GM21515 (cell line): Measurements from ENCODE around the gene DUSP6.

ENCODE experiments used
- ATAC-seq: cut with Tn5 transposase; IDR thresholded peaks from one replicate; pipeline ENCODE4 v1.9.1; 2021; ENCODE audit not compliant: unreplicated experiment

The DUSP6 gene, protein sequence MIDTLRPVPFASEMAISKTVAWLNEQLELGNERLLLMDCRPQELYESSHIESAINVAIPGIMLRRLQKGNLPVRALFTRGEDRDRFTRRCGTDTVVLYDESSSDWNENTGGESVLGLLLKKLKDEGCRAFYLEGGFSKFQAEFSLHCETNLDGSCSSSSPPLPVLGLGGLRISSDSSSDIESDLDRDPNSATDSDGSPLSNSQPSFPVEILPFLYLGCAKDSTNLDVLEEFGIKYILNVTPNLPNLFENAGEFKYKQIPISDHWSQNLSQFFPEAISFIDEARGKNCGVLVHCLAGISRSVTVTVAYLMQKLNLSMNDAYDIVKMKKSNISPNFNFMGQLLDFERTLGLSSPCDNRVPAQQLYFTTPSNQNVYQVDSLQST

DNA sequence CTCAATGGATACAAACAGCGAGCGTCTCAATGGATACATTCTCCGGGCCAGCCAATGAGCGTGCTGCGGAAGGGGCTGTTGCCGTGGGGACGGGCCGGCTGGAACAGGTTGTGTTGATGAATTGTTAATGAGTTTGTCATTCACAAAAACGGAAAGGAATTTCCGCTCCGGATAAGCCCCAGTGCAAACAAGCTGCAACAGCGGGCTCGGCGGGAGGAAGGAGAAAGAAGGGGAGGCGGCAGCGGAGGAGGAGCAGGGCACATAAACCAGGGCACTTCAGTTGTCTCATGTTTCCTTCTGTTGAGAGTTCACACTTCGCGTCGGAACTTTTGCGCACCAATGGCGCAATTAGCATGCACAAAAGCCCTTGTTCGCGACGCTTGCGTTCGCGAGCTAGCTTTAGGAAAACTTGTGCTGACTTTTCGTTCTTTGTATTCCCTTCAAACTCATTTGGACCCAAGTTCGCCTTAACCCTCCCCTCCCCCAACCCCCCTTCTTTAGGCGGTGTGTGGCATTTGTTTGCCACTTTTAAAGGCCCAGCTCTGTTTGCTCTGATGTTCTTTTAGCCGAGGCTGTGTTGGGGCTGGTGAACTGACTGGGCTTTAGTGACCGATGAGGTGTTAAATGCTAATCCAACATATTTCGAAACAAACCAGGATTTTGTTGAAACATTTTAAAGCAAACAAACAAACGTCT lies at the start of gene DUSP6:
Gene DUSP6 (minus strand): TSS at position 10 of the 696 bp plus-strand sequence. CDS start 462 bp downstream, outside the sequence.
- ATAC-seq = peak; percentile 43

DNA sequence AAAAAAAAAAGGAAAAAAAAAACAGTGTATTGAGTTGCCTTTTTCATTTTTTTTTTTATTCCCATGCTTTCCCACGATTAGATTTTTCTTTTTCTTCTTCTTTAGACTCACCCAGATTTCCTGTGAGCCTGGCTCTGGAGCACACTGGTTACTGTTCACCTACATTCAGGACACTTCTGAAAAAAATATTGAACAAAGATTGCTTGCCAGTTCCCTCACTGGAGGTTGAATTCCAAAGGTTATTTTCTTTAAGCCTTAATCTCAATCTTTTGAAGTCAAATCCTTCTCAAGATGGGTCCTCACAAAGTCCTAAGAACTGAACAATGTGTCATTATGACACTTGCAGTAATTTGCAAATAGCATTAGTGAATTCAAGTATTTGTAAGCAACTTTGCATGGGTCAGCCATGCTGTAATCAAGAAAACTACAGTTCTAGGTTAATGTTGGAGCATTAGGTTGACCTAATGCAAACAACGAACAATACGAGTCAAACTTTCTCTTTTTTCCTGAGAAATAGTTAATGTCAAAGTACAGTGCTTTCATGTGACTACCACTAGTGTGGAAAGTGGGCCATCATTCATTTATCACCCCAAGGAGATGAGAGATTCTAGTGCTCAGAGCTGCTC lies 49.2 kb upstream of the DUSP6 start:
- no peak for ATAC-seq

DNA sequence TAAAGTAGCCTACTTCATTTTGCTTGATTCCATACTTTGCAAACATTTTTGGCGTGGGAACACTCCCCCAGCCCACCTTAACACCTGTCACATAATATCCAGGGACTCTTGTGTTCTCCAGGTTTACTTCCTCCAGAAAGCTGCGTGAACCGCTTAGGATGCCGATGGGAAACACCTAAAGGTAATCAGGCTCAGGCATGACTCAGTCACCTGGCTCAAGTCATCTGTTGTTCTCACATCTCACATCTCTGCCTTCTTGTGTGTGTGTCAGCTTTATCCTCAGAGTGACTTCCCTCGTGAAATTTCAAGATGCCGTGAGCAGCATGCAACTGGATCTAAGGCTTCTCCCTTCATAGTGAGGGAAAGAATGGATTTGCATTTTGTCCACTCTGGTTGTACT lies 48.1 kb upstream of the DUSP6 start:
- no peak for ATAC-seq

DNA sequence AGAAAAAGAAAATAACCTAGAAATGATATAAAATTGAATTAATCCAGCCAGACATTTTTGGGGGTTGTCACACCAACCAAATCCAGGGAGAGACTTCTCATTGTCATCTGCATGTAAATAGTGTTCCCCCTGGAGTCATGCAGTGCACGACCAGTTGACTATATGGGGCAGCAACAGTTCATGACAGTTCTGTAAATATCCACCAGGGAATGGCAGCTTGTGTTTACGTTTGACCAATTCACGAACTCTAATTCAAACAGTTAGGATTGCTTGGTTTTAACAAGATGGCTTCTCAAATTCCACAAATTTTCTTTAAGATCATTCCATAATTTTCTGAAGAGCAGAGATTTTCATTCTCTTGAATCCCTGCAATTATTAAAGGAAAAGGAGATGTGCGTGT lies 43.4 kb upstream of the DUSP6 start:
- ATAC-seq = no peak

DNA sequence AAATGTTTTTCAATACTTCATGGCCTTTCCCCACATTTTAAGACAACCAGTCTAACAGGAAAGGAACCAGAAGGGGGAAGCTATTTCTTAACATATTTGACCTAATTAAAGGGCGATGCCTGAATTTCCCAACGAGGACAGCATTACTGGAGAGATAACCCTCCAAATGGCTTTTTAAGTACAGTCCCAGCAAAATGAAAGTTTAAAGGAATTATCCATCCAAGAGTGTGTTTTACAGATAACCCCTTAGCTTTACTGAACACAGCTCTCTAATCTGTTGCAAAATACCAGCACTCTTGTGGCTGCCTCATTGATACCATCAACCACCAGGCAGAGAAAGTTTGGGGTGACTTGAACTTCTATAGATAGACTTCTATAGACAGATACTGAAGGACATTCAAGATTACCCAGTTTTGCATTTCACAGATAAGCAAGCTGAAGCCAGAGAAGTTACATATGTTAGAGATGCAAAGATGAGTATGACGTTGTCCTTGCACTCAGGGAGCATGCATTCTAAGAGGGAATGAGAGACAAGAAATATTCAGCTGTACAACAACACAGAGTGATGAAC lies 41.3 kb upstream of the DUSP6 start:
- ATAC-seq = no peak

DNA sequence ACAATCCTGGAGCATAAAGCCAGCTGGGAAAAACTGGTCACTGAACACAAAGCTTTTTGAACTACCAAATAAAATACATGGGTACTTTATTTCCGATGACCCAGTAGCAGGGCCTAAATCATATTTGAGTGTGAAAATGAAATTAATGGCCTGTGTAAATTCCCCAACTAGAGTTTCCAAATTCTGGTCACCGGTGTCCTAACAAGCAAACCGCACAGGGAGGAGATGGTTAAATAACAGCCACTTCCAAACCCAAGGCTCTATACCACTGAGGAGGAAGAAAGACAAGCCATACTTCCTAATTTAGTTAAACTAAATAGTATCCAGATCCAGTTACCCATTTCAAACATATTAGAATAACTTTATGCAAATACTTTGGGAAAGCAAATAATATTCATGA lies 40.1 kb upstream of the DUSP6 start:
- no peak for ATAC-seq

DNA sequence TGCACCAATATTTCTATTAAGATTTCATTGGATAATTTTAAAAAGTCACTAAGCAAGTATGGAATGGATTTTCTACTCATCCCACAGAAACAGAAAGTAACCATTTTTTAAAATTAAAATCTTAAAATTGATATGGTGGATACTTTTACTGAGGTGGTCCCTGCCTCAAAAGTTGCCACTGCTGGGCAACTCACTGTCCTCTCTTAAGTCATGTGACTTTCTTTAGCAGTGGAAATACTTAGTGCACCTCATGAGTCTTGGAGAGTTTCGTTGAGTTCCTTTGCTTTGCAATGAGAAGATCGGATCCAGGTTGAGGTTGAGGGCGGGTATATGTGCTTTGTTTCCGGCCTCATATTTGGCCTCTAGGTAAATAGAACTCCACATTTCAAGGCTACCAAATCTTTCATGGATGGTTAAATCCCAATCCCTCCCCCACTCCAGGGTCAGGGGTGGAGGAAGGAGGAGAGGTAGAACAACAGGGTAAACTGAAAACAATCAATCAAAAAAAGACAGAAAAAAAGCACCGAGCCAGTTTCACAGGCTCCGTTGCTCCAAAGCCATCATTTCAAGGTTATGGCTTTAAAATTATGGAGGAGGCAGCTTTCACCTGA lies 39.5 kb upstream of the DUSP6 start:
- ATAC-seq = no peak

DNA sequence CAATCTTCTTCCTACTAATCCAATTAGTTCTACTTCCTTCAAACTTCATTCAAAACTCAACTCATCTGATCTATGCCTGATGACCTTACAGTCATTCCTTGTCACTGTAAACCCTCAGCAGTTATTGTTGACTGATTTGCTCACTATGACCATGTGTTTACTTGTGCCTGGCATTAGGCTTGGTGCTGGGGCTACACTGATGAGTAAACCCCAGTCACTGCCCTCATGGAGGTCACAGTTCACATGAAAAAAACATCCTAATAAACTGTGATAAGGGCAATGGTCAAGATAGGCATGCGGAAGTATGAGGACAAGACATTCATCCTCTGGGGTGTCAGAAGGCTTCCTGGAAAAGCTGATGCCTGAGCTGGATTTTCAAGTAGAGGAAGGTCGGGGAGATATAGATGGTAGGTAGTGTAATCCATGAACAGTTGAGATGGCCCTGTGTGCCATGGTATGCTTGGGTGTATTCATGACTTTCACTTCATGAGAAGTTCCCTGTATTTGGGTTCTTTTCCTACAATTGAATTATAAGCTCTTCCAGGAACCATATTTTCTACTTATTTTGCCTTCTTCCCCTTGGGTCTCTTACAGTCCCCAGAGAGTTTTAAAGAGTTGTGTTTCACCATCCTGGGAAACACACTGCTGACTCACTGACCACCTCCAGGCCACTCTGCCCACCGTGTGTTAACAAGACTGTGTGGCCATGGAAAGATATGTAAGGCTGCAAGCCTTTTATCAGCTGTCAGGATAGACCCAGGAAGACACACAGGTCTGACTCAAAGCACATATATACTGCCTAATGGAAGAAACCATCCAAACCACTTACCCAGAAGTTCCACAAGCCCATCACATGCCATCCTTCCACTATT lies 38.7 kb upstream of the DUSP6 start:
- no peak for ATAC-seq

DNA sequence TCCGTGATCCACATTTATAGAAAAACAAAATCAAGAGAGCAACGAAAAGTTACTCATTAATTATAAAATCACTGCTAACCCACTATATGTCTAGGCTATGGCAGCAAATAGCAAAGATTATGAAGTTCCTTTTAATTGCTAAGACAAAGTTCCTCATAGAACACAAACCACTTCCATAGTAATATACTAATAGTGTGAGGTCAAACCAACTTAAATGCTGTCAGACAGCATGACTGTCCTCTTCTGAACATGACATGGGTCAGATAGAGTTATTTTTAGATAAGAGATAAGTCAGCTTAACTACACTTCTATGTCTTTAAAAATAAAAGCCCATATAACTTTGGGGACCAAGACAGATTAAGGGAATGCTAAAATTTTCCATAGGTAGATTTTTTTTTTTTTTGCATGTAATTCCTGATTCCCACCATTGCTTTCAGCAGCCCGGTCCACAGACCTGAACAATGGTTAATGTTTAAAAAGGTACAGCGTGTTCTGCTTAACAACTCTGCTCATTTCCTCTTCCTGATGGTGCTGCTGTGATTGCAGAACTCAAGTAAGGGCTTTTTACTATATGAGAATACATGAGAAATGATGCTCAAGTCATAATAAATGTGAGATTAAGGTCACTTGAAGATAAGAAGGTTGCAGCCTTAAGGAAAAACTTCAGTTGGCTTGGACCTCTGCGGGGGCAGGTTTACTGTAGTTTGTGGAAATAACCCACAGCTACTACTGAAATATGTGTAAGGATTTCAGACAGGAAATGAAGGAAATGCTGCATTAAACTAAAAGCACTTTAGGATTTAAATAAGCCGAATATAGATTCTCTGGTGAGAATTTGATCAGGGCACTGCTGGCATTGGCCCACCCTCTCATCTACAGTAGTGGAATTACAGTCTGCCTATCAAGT lies 37.7 kb upstream of the DUSP6 start:
- ATAC-seq = no peak

DNA sequence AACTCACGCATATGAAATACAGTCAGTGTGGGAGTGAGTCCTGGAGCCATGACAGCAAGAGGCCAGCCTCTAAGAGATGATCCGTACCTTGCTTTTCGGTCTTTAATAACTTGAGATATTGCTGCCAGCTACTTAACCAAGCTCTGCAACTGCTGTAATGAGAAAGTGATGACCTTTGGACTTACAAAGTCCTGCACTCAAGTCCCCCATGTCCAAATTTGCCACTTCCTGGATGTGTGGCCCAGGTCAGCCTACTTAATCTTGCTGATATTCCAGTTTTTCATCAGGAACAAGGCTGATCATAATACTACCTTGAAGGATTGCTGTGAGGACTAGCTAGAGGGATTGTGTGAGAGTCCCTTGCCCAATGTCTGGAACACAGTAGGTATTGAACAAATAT lies 33.8 kb upstream of the DUSP6 start:
- no peak for ATAC-seq

DNA sequence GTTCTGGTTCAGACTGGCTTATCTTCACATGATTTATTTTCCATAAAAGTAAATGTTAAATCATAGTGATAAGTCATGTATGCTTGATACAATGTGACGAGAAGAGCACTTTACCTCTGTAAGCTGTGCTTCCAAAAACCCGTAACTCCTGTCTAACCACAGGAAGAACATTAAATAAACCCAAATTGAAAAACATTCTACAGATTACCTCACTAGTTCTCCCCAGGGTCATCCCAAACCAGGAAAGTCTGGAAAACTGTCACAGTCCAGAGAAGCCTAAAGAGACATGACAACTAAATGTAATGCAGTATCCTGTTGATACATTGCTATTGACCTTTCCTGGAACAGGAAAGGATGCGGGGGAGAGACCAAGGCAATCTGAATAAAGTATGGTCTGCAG lies 32.5 kb upstream of the DUSP6 start:
- ATAC-seq = no peak

DNA sequence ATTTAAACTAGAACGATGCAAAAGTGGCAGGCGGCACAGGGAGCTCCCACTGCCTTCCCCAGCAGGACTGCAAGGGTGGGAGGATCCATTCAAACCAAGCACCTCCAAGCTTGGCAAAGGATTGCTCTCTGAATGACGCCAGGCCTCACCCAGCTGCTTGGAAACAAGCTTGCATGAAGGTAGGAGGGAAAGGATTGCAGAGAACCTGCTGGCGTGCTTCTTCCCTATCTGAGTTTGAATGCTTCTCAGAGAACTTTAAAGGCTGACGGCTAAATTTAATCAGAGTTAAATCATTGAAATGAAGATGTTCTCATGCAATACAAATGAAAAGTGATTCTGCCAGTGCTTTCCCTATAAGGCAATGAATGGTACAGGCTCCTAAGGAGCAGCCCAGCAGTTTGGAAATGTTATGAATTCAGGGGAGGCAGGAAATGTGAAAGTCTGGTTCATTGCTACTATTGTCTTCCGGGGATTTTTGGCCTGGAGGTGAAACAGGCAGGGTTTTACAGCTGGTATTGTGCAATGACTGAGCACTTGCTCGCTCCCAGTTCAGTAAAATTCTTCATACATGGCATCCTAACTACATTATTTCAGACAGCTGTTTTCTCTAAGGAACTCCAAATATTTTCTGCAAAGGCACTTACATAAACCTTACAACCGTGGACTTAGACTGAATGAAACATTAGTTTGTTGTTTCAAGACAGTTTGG lies 31.9 kb upstream of the DUSP6 start:
- no peak for ATAC-seq

DNA sequence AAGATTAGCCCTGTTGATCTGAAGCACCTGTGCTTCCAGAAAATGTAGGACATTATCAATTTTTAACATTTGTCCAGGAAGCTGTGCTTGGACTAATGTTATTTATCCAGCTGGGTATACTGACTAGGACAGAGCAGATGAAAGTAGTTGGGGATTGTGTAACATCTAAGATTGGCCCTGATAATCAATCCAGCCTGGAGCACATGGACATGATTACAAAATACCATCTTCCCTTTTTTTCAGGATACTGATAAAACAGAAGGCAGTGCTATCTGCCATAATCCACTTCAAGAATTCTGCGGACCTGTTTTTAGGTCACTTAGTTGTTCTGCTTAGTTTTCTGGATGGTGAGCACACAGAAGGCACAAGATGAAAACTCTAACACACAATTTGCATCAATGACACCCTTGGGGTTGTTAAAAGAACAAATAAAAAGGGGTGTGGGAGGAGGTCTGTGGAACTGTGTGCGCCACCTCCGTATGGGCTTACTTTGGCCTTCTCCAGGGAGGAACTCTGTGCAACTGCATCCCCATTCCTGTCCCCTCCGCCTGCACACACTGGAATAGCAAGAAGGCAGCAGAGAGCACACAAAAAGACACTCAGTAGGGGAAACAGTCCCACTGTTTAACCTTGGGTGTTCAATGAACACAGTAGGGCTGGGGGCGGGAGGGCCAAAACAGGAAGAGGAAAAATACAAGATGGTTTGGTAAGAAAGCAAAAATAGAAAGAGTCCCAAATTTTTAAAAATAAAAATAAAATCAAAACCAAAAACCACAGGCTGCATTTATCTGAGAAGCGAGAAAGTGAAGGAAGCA lies 31.1 kb upstream of the DUSP6 start:
- no peak for ATAC-seq

DNA sequence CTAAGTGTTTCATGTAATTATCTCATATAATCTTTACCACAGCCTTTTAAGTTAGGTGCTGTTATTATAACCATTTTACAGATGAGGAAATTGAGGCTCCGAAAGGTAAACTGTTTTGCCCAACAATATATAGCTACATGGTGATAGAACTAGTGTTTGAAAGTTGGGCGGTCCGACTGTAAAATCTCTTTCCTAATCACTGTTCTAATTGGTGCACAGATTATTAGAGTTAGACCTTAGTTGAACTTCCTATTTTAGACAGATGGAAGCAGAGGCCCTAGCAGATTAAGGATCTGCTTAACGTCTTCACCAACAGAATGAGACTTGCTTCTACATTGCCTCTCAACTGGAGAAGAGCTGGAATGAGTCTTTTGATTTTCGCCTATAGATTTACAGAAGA lies 30.0 kb upstream of the DUSP6 start:
- ATAC-seq = no peak

DNA sequence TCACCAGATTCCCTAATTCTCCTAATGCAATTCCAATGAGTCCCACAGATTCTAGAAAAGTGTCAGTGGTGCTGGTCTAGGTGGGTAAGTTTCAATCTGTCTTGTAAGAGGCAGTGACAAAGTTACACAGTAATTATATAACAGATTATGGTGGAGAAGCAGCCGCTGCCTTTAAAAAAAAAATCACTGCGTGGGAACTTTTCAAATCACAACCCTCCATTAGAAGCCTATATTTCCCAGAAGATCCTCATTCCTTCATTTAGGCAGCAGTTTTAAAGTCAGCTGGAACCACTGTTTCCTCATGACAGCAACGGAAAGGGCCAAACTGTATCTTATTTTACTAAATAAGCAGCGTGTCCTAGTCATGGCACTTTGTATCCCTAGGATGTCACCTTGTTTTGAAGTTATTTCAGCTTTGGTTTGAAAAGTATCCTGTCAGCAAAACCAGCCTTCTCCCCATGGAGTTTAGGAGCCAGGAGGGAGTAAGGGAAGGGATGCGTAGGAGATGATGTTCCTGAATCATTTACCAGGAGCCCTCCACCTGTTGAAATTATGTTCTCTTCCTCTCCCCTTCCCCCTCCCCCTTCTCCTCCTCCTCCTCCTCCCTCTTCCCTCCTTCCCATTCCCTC lies 27.7 kb upstream of the DUSP6 start:
- no peak for ATAC-seq

DNA sequence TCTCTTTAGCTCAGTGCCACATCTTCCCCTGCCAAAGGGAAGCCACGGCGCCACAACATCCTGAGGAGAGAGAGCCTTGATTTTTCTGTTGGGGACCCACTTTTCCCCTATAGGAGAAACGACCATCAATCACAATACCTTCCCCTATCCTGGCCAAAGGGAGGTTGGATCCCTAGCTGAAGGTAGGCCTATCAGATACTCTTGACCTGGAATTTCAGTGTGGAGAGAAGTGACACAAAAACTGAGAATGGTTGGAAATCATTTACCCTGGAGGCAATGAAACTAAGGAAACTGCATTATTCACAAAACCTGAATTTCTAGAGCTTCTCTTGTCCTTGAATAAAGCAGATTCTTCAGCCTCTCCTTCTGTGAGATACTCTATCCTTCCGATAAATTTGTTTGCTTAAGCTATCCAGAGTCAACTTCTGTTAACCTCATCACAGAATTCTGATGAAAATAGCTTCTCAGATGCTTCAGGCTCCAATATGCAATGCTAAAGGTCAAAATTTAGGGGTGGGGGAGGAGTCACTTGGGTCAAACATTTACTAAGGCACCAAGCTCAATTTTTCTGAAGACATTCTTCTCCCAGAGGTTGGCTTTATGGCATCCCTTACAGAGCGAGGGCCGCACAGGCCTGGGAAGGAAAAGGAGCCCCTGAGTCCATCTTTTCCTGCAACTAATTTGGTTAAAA lies 27.0 kb upstream of the DUSP6 start:
- ATAC-seq = no peak

DNA sequence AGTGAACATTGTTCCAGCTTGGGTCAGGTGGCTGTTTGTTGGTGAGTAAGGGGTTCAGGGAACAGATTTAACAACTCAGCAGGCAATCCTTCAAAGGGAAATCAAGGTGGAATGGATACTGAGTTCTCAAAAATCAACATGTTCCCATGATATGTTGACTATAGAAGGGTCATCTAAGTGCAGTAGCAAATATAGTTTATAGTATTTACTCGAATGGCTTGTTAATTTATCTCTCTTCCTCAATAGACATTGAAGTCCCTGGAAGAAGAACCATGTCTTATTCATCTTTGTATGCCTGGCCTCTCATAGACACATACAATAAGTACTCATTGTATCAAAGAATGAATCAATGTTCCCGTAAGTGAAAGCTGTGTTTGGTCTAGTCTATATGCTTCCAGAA lies 24.5 kb upstream of the DUSP6 start:
- no peak for ATAC-seq
